Dermis microvascular lymphatic vessel endothelial cell (primary cell): ENCODE results near the gene KRT77. TPM values are rescaled to one million over a fixed set of nuclear protein-coding genes. Genes with fewer than 3 reads are reported as not detected.
A peak's percentile ranks its signal among the peaks of the same experiment; 100 is the strongest.
"Not testable (repeated sequence)": the region's sequence is repeated elsewhere in the genome, so short reads cannot be mapped to it uniquely, and the experiment has no call there.

Experiments used
- DNase-seq, 2 donors: peaks; one replicate each; pipeline versions ENCODE4 v3.0.0 to v3.0.0-alpha.2; 2010; ENCODE audit warnings: low read depth in 2 of 2
- total RNA-seq: library from RNA; depleted of rRNA; stranded (reverse); fragments of >200 nt; gene quantifications from 2 replicates; pipeline ENCODE4 v1.2.1, GENCODE V29; 2014

Gene KRT77
- total RNA-seq = not detected in 2 replicates

GRCh38 chr12:52703424-52703823 is at the start of gene KRT77:
TSS of gene KRT77 (minus strand) at chr12:52703524. CDS start at chr12:52703434, 90 bp downstream.
- no peak for DNase-seq

GRCh38 chr12:52752516-52752915 is 49.2 kb upstream of the KRT77 start:
- no peak for DNase-seq

- DNase-seq = no peak
These were observed 48.5 kb upstream of the KRT77 start for GRCh38 chr12:52751795-52752194.

GRCh38 chr12:52750532-52750931 is 47.2 kb upstream of the KRT77 start:
- DNase-seq = not testable (repeated sequence)

GRCh38 chr12:52749827-52750226 is 46.5 kb upstream of the KRT77 start:
- no peak for DNase-seq

GRCh38 chr12:52748578-52748977 is 45.3 kb upstream of the KRT77 start:
- DNase-seq = no peak

- no peak for DNase-seq
These were observed 42.2 kb upstream of the KRT77 start for GRCh38 chr12:52745554-52745953.

GRCh38 chr12:52744493-52745156 is 41.3 kb upstream of the KRT77 start:
- DNase-seq = no peak

GRCh38 chr12:52742822-52743457 is 39.6 kb upstream of the KRT77 start:
- DNase-seq = no peak

- no peak for DNase-seq
These were observed 38.9 kb upstream of the KRT77 start for GRCh38 chr12:52742196-52742580.

- DNase-seq = peak; percentile 16 to 56
These were observed 38.3 kb upstream of the KRT77 start for GRCh38 chr12:52741375-52742195.

- DNase-seq = peak in 1 of 2 donors; percentile 12
These were observed 37.3 kb upstream of the KRT77 start for GRCh38 chr12:52740584-52740983.

GRCh38 chr12:52739963-52740362 is 36.6 kb upstream of the KRT77 start:
- DNase-seq = no peak

GRCh38 chr12:52735816-52736632 is 32.7 kb upstream of the KRT77 start:
- no peak for DNase-seq

- no peak for DNase-seq
These were observed 31.8 kb upstream of the KRT77 start for GRCh38 chr12:52735106-52735505.

GRCh38 chr12:52730793-52731192 is 27.5 kb upstream of the KRT77 start:
- no peak for DNase-seq

- no peak for DNase-seq
These were observed 27.1 kb upstream of the KRT77 start for GRCh38 chr12:52730383-52730782.

- no peak for DNase-seq
These were observed 25.8 kb upstream of the KRT77 start for GRCh38 chr12:52729147-52729546.

GRCh38 chr12:52728374-52728773 is 25.1 kb upstream of the KRT77 start:
- no peak for DNase-seq

GRCh38 chr12:52727037-52727436 is 23.7 kb upstream of the KRT77 start:
- DNase-seq = no peak

GRCh38 chr12:52726451-52726850 is 23.1 kb upstream of the KRT77 start:
- DNase-seq = no peak

- no peak for DNase-seq
These were observed 21.1 kb upstream of the KRT77 start for GRCh38 chr12:52724384-52724783.
